Ishikawa (cell line): ENCODE data around the gene GNG7.

Experiments used
- CEBPB ChIP-seq: IDR thresholded peaks from 2 replicates; pipeline ENCODE4 v1.6.1; 2012
- CREB1 ChIP-seq: IDR thresholded peaks from 2 replicates; pipeline ENCODE4 v1.6.1; 2012; ENCODE audit warnings: low read depth
- EGR1 ChIP-seq: IDR thresholded peaks from 2 replicates; pipeline ENCODE4 v1.6.1; 2012
- EP300 ChIP-seq: IDR thresholded peaks from 2 replicates; pipeline ENCODE4 v1.6.1; 2012; ENCODE audit warnings: borderline replicate concordance
- FOXM1 ChIP-seq: IDR thresholded peaks from 2 replicates; pipeline ENCODE4 v1.6.1; 2012; ENCODE audit warnings: low read depth, borderline replicate concordance
- MAX ChIP-seq: IDR thresholded peaks from 2 replicates; pipeline ENCODE4 v1.6.1; 2012
- NFIC ChIP-seq: IDR thresholded peaks from 2 replicates; pipeline ENCODE4 v1.6.1; 2012
- RAD21 ChIP-seq: IDR thresholded peaks from 2 replicates; pipeline ENCODE4 v1.6.1; 2012; ENCODE audit warnings: low read depth
- REST ChIP-seq: IDR thresholded peaks from 2 replicates; pipeline ENCODE4 v1.6.1; 2012; ENCODE audit warnings: low read depth, mild to moderate bottlenecking
- TAF1 ChIP-seq: IDR thresholded peaks from 2 replicates; pipeline ENCODE4 v1.6.1; 2012; ENCODE audit warnings: low read depth, mild to moderate bottlenecking
- TEAD4 ChIP-seq: IDR thresholded peaks from 2 replicates; pipeline ENCODE4 v1.6.1; 2012
- USF1 ChIP-seq: IDR thresholded peaks from 2 replicates; pipeline ENCODE4 v1.6.1; 2012
- YY1 ChIP-seq: IDR thresholded peaks from 2 replicates; pipeline ENCODE4 v1.6.1; 2012; ENCODE audit warnings: low read depth

GRCh38 chr19:2589441-2589840 lies 113.1 kb downstream of the GNG7 start:
- TF ChIP-seq EGR1 (no peak), MAX (no peak), REST (no peak), FOXM1 (no peak), TAF1 (no peak), EP300 (no peak), RAD21 (no peak), TEAD4 (no peak), CREB1 (no peak), NFIC (no peak), CEBPB (no peak), USF1 (no peak), YY1 (no peak)
